SJCRH30 (cell line): ENCODE results near the gene TCP11X1. TPM values are rescaled to one million over a fixed set of nuclear protein-coding genes. Genes with fewer than 3 reads are reported as not detected.
"Not testable (repeated sequence)": the region's sequence is repeated elsewhere in the genome, so short reads cannot be mapped to it uniquely, and the experiment has no call there.

Experiments
- DNase-seq, 2 experiments: peaks; one replicate each; pipeline ENCODE4 v3.0.0-alpha.2; 2015 to 2020
- H3K27ac ChIP-seq: fragments of 250-450 bp; sonication (Bioruptor Pico); 2 replicates; pipeline ENCODE4 v1.5.1; 2020; ENCODE audit warnings: mild to moderate bottlenecking, moderate library complexity
- H3K27me3 ChIP-seq: fragments of 250-450 bp; sonication (Bioruptor Pico); 2 replicates; pipeline ENCODE4 v1.5.1; 2020; ENCODE audit warnings: mild to moderate bottlenecking, moderate library complexity
- H3K36me3 ChIP-seq: fragments of 250-450 bp; sonication (Bioruptor Pico); 2 replicates; pipeline ENCODE4 v1.5.1; 2020; ENCODE audit warnings: mild to moderate bottlenecking, moderate library complexity
- H3K4me1 ChIP-seq: fragments of 250-450 bp; sonication (Bioruptor Pico); 2 replicates; pipeline ENCODE4 v1.5.1; 2020; ENCODE audit warnings: mild to moderate bottlenecking, moderate library complexity
- H3K4me3 ChIP-seq: fragments of 250-450 bp; sonication (Bioruptor Pico); 2 replicates; pipeline ENCODE4 v1.5.1; 2020; ENCODE audit warnings: mild to moderate bottlenecking, moderate library complexity
- H3K9me3 ChIP-seq: fragments of 250-450 bp; sonication (Bioruptor Pico); replicated peaks from 2 replicates; pipeline ENCODE4 v1.5.1; 2020; ENCODE audit warnings: mild to moderate bottlenecking, moderate library complexity
- total RNA-seq: library from RNA; depleted of rRNA; stranded (reverse); fragments of >200 nt; shearing (Covaris generic); gene quantifications from 2 replicates; pipeline ENCODE4 v1.2.3, GENCODE V29; 2014; rRNA removed

The TCP11X1 gene
- total RNA-seq: 0.08 TPM in 1 of 2 replicates, not detected in the other

GRCh38 chrX:102214986-102215385, at the start of gene TCP11X1:
Gene TCP11X1 (plus strand): TSS chrX:102215301.
- H3K9me3 ChIP-seq, H3K27ac ChIP-seq, H3K4me1 ChIP-seq, H3K27me3 ChIP-seq, H3K4me3 ChIP-seq, DNase-seq, H3K36me3 ChIP-seq: not testable (repeated sequence)

- DNase-seq: no peak
- H3K4me1 ChIP-seq: no peaks in the 10 kb centered on the region
- H3K36me3 ChIP-seq: no peaks in the 10 kb centered on the region
- H3K27me3 ChIP-seq: no peaks in the 10 kb centered on the region
- no peak overlapping the region for H3K27ac ChIP-seq
- H3K4me3 ChIP-seq: no peak overlapping the region
- H3K9me3 ChIP-seq: no peaks in the 10 kb centered on the region
Measured at GRCh38 chrX:102185967-102186720, 29.0 kb upstream of the TCP11X1 start.

GRCh38 chrX:102207940-102208339, 7.2 kb upstream of the TCP11X1 start:
- H3K27me3 ChIP-seq, DNase-seq, H3K9me3 ChIP-seq, H3K36me3 ChIP-seq, H3K4me1 ChIP-seq, H3K4me3 ChIP-seq, H3K27ac ChIP-seq: not testable (repeated sequence)

- H3K36me3 ChIP-seq, H3K4me3 ChIP-seq, H3K9me3 ChIP-seq: not testable (repeated sequence)
Measured at GRCh38 chrX:102216497-102216896, 1.4 kb downstream of the TCP11X1 start.

GRCh38 chrX:102235678-102236077, 20.6 kb downstream of the TCP11X1 start:
- not testable (repeated sequence) for H3K4me3 ChIP-seq, H3K4me1 ChIP-seq, H3K27ac ChIP-seq, DNase-seq, H3K27me3 ChIP-seq, H3K9me3 ChIP-seq, H3K36me3 ChIP-seq

More at GRCh38 chrX:102216497-102216896, 1.4 kb downstream of the TCP11X1 start:
- DNase-seq, H3K27ac ChIP-seq, H3K4me1 ChIP-seq, H3K27me3 ChIP-seq: not testable (repeated sequence)

- not testable (repeated sequence) for H3K9me3 ChIP-seq, H3K4me3 ChIP-seq, H3K4me1 ChIP-seq, H3K27ac ChIP-seq, H3K27me3 ChIP-seq, DNase-seq, H3K36me3 ChIP-seq
Measured at GRCh38 chrX:102240265-102240664, 25.2 kb downstream of the TCP11X1 start.

GRCh38 chrX:102246893-102247292, 31.8 kb downstream of the TCP11X1 start, which contains the start of gene NXF2:
Gene NXF2 (plus strand): TSS chrX:102247167. CDS start chrX:102307079, 59,912 bp downstream.
- not testable (repeated sequence) for H3K9me3 ChIP-seq, H3K4me3 ChIP-seq, DNase-seq, H3K36me3 ChIP-seq, H3K27me3 ChIP-seq, H3K4me1 ChIP-seq, H3K27ac ChIP-seq

GRCh38 chrX:102272231-102272630, 57.1 kb downstream of the TCP11X1 start:
- DNase-seq, H3K4me3 ChIP-seq: not testable (repeated sequence)

More at GRCh38 chrX:102272231-102272630, 57.1 kb downstream of the TCP11X1 start:
- not testable (repeated sequence) for H3K4me1 ChIP-seq, H3K9me3 ChIP-seq, H3K36me3 ChIP-seq, H3K27me3 ChIP-seq, H3K27ac ChIP-seq

Other genes with a start within 250 kb of the TCP11X1 start
- not detected in 2 replicates for gene TCEAL2, start 89.6 kb upstream of the TCP11X1 start, total RNA-seq
- not detected in 2 replicates for gene TCEAL6, start 72.8 kb upstream of the TCP11X1 start, total RNA-seq
- gene BEX5, start 59.3 kb upstream of the TCP11X1 start, total RNA-seq: not detected in 2 replicates
- not detected in 2 replicates for gene NXF2, start 31.9 kb downstream of the TCP11X1 start, total RNA-seq
- gene NXF2B, start 224.7 kb downstream of the TCP11X1 start, total RNA-seq: not detected in 2 replicates